ENCODE data around the gene KLHL29. TPM values are rescaled to one million over a fixed set of nuclear protein-coding genes. Genes with fewer than 3 reads are reported as not detected.
"Not testable (repeated sequence)": the region's sequence is repeated elsewhere in the genome, so short reads cannot be mapped to it uniquely, and the experiment has no call there.

The KLHL29 gene
- total RNA-seq, 1 experiment from 2014 or later: 2.4 TPM

DNA sequence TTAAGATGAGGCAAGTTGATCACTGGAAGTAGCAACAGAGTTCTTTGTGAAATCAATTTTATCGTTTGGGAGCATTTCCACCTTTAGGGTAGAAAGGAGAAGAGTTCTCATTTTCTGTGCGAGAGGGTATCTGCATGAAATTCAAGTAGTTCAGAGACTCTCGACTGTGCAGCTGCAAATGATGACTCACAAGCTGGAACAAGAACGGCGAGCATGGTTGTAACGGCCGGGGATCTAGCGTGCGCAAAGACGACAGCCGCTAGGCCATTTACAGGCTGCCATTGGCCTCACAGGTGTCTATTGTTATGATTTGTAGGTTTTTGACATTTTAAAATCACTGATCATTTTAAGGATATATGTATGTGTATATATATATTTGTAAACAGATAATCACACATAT lies 5.2 kb downstream of the KLHL29 start:
- no peak overlapping the region for H3K4ac ChIP-seq (ENCODE audit: low read depth, low read length)
- peaks cover 21 to 25% of the 10 kb centered on the region in 2 experiments for H3K4me1 Mint-ChIP-seq
- no peak overlapping the region for H2AFZ ChIP-seq (ENCODE audit: low read length)

GRCh38 chr2:23391237-23391736 lies 6.3 kb downstream of the KLHL29 start:
- H3K9ac ChIP-seq (ENCODE audit: extremely low read depth, insufficient read length, low read length); H3K9me3 Mint-ChIP-seq; H3K27ac ChIP-seq (ENCODE audit: insufficient read length, low read depth, low read length); H3K56ac ChIP-seq (ENCODE audit: insufficient read length, low read depth, low read length); H4K5ac ChIP-seq (ENCODE audit: insufficient read length, low read depth, low read length); H4K91ac ChIP-seq (ENCODE audit: insufficient read length, low read depth, low read length); H3K79me1 ChIP-seq (ENCODE audit: insufficient read depth, low read depth, low read length, poor library complexity, severe bottlenecking); H3K4ac ChIP-seq (ENCODE audit: low read depth, low read length); H3K36me3 Mint-ChIP-seq (ENCODE audit: insufficient read depth in 1 of 3, low read depth in 3 of 3); H3K4me1 ChIP-seq (ENCODE audit: insufficient read depth, low read length); H2BK12ac ChIP-seq (ENCODE audit: insufficient read length, low read depth, low read length); H3K18ac ChIP-seq (ENCODE audit: insufficient read length, low read depth, low read length); H3K4me3 Mint-ChIP-seq; H4K8ac ChIP-seq (replicated peaks; ENCODE audit: insufficient read length, low read depth, low read length); H3T11ph ChIP-seq (ENCODE audit: low read length); H2AK5ac ChIP-seq (ENCODE audit: insufficient read length, low read length); H2BK20ac ChIP-seq (ENCODE audit: low read depth, low read length, poor library complexity, severe bottlenecking); H3K9me3 ChIP-seq (ENCODE audit: control insufficient read depth, low read depth, low read length); H2BK5ac ChIP-seq (ENCODE audit: insufficient read length, low read length); H2BK15ac ChIP-seq (ENCODE audit: low read depth, low read length); H3K4me2 ChIP-seq (ENCODE audit: insufficient read depth, insufficient read length, low read length); H2BK120ac ChIP-seq (ENCODE audit: low read depth, low read length, poor library complexity, severe bottlenecking); H3K14ac ChIP-seq (ENCODE audit: insufficient read depth, low read length); DNase-seq; H4K20me1 ChIP-seq (ENCODE audit: control insufficient read depth, insufficient read depth, insufficient read length); H3K79me2 ChIP-seq (ENCODE audit: insufficient read depth, low read length); H2AFZ ChIP-seq (ENCODE audit: low read length); H3K23ac ChIP-seq (ENCODE audit: insufficient read length, low read depth, low read length); H3K27ac Mint-ChIP-seq; H3K23me2 ChIP-seq (ENCODE audit: insufficient read length, low read depth, low read length, poor library complexity, severe bottlenecking): not testable (repeated sequence)
- no CpG with 5 or more reads among the region's 10 CpGs for WGBS (ENCODE audit: extremely low coverage, insufficient read length, low lambda C conversion rate)
- Mint-ChIP-seq H3K4me1 (peaks cover 19 to 22% of the 10 kb centered on the region in 2 experiments), H3K27me3 (ENCODE audit: low read depth) (peaks cover 46% of the 10 kb centered on the region)
- peaks cover 19% of the 10 kb centered on the region; the same call in 1 of the 2 replicates for H3K27me3 ChIP-seq (ENCODE audit: insufficient read depth, low read length)

More for the DNA sequence above, 5.2 kb downstream of the KLHL29 start:
- no peaks in the 10 kb centered on the region for H3K9me3 ChIP-seq (ENCODE audit: control insufficient read depth, low read depth, low read length)
- H2BK20ac ChIP-seq (ENCODE audit: low read depth, low read length, poor library complexity, severe bottlenecking): no peak overlapping the region
- H3K27ac ChIP-seq (ENCODE audit: insufficient read length, low read depth, low read length): no peak overlapping the region
- no peak overlapping the region for H3K14ac ChIP-seq (ENCODE audit: insufficient read depth, low read length)
- no peaks in the 10 kb centered on the region for H3K79me2 ChIP-seq (ENCODE audit: insufficient read depth, low read length)
- H2BK5ac ChIP-seq (ENCODE audit: insufficient read length, low read length): no peak overlapping the region
- no peak for TF ChIP-seq CTCF (conservative IDR thresholded peaks at IDR 0.05)
- H3K27me3 ChIP-seq (ENCODE audit: insufficient read depth, low read length): peaks cover 21% of the 10 kb centered on the region; the same call in 1 of the 2 replicates
- peaks cover 0 to 2% of the 10 kb centered on the region in 2 experiments; a peak in 1 of 5 replicates for H3K9me3 Mint-ChIP-seq
- no peak overlapping the region for H4K5ac ChIP-seq (ENCODE audit: insufficient read length, low read depth, low read length)
- no peaks in the 10 kb centered on the region; a peak in 1 of 7 replicates for H3K36me3 Mint-ChIP-seq (ENCODE audit: insufficient read depth in 1 of 3, low read depth in 3 of 3)
- no peak overlapping the region for H3K18ac ChIP-seq (ENCODE audit: insufficient read length, low read depth, low read length)
- no peak overlapping the region for H3K4me3 Mint-ChIP-seq
- H4K91ac ChIP-seq (ENCODE audit: insufficient read length, low read depth, low read length): no peak overlapping the region
- peaks cover 4% of the 10 kb centered on the region for H4K20me1 ChIP-seq (ENCODE audit: control insufficient read depth, insufficient read depth, insufficient read length)
- peaks cover 17% of the 10 kb centered on the region for H3K23me2 ChIP-seq (ENCODE audit: insufficient read length, low read depth, low read length, poor library complexity, severe bottlenecking)
- H2AK5ac ChIP-seq (ENCODE audit: insufficient read length, low read length): no peak overlapping the region
- no peak overlapping the region for H3K9ac ChIP-seq (ENCODE audit: extremely low read depth, insufficient read length, low read length)
- no peaks in the 10 kb centered on the region for H3K79me1 ChIP-seq (ENCODE audit: insufficient read depth, low read depth, low read length, poor library complexity, severe bottlenecking)
- H2BK12ac ChIP-seq (ENCODE audit: insufficient read length, low read depth, low read length): no peak overlapping the region
- WGBS (ENCODE audit: extremely low coverage, insufficient read length, low lambda C conversion rate): no CpG with 5 or more reads among the region's 11 CpGs
- no peaks in the 10 kb centered on the region for H3K4me1 ChIP-seq (ENCODE audit: insufficient read depth, low read length)
- DNase-seq: no peak
- H3T11ph ChIP-seq (ENCODE audit: low read length): no peak overlapping the region
- H3K27ac Mint-ChIP-seq: no peak overlapping the region
- H2BK15ac ChIP-seq (ENCODE audit: low read depth, low read length): no peak overlapping the region
- no peak overlapping the region for H4K8ac ChIP-seq (replicated peaks; ENCODE audit: insufficient read length, low read depth, low read length)
- no peak overlapping the region for H2BK120ac ChIP-seq (ENCODE audit: low read depth, low read length, poor library complexity, severe bottlenecking)
- no peak overlapping the region for H3K56ac ChIP-seq (ENCODE audit: insufficient read length, low read depth, low read length)
- peaks cover 50% of the 10 kb centered on the region for H3K27me3 Mint-ChIP-seq (ENCODE audit: low read depth)
- no peak overlapping the region for H3K4me2 ChIP-seq (ENCODE audit: insufficient read depth, insufficient read length, low read length)
- H3K23ac ChIP-seq (ENCODE audit: insufficient read length, low read depth, low read length): no peak overlapping the region
